Mesenchymal stem cell (in vitro differentiated cells and primary cell): ENCODE data around the gene SERGEF.
A peak's percentile ranks its signal among the peaks of the same experiment; 100 is the strongest.
"Not testable (repeated sequence)": the region's sequence is repeated elsewhere in the genome, so short reads cannot be mapped to it uniquely, and the experiment has no call there.

Experiments
- DNase-seq: peaks from one replicate; pipeline ENCODE4 v3.0.0-alpha.2; 2013
- H2AFZ ChIP-seq: one replicate; pipeline ENCODE4 v1.6.1; 2013; ENCODE audit warnings: low read depth, mild to moderate bottlenecking, control low read depth, inconsistent platforms, low read length, moderate library complexity
- H2AK5ac ChIP-seq: 2 replicates; pipeline ENCODE4 v1.6.1; 2013; ENCODE audit warnings: low read length, moderate library complexity, mild to moderate bottlenecking, inconsistent platforms; ENCODE audit not compliant: severe bottlenecking
- H2BK120ac ChIP-seq: one replicate; pipeline ENCODE4 v1.6.1; 2013; ENCODE audit warnings: low read depth, mild to moderate bottlenecking, inconsistent platforms, low read length, moderate library complexity
- H2BK12ac ChIP-seq, 2 experiments: one replicate each; pipeline ENCODE4 v1.6.1; 2013; ENCODE audit warnings: inconsistent platforms in 2 of 2, low read length in 2 of 2, mild to moderate bottlenecking in 2 of 2, moderate library complexity in 2 of 2, control low read depth in 1 of 2
- H2BK15ac ChIP-seq: one replicate; pipeline ENCODE4 v1.6.1; 2013; ENCODE audit warnings: mild to moderate bottlenecking, low read depth, inconsistent platforms; ENCODE audit not compliant: poor library complexity, severe bottlenecking
- H2BK5ac ChIP-seq: 2 replicates; pipeline ENCODE4 v1.6.1; 2013; ENCODE audit warnings: low read depth, mild to moderate bottlenecking, low read length, control low read depth, inconsistent platforms; ENCODE audit not compliant: poor library complexity, severe bottlenecking
- H3K14ac ChIP-seq, 2 experiments: one replicate each; pipeline ENCODE4 v1.6.1; 2013; ENCODE audit warnings: inconsistent platforms in 2 of 2, low read length in 2 of 2, control low read depth in 1 of 2, mild to moderate bottlenecking in 1 of 2, moderate library complexity in 1 of 2
- H3K18ac ChIP-seq, 2 experiments: one replicate each; pipeline ENCODE4 v1.6.1; 2013; ENCODE audit warnings: inconsistent platforms in 2 of 2, low read length in 2 of 2, control low read depth in 1 of 2, low read depth in 1 of 2, mild to moderate bottlenecking in 1 of 2
- H3K23ac ChIP-seq, 2 experiments: one replicate each; pipeline ENCODE4 v1.6.1; 2013; ENCODE audit warnings: inconsistent platforms in 2 of 2, low read length in 2 of 2, mild to moderate bottlenecking in 2 of 2, moderate library complexity in 2 of 2, control low read depth in 1 of 2
- H3K27ac ChIP-seq: 2 replicates; pipeline ENCODE4 v1.5.1; 2013; ENCODE audit warnings: mild to moderate bottlenecking, moderate library complexity, low read length, control low read depth, inconsistent platforms; ENCODE audit not compliant: poor library complexity, severe bottlenecking
- H3K27me3 ChIP-seq, 2 experiments: 2 replicates each; pipeline versions ENCODE4 v1.6.1 to v1.7.0; 2013; ENCODE audit warnings: low read length in 2 of 2, mild to moderate bottlenecking in 2 of 2, moderate library complexity in 2 of 2, control low read depth in 1 of 2, inconsistent platforms in 1 of 2; ENCODE audit not compliant: control insufficient read depth in 1 of 2, insufficient read depth in 1 of 2
- H3K36me3 ChIP-seq, 2 experiments: 2 replicates each; pipeline versions ENCODE4 v1.6.1 to v1.7.0; 2013; ENCODE audit warnings: low read length in 2 of 2, control low read depth in 1 of 2, inconsistent platforms in 1 of 2, low read depth in 1 of 2, mild to moderate bottlenecking in 1 of 2; ENCODE audit not compliant: insufficient read depth in 2 of 2, control insufficient read depth in 1 of 2
- H3K4ac ChIP-seq, 2 experiments: one replicate each; pipeline ENCODE4 v1.6.1; 2013; ENCODE audit warnings: inconsistent platforms in 2 of 2, low read length in 2 of 2, mild to moderate bottlenecking in 2 of 2, moderate library complexity in 2 of 2, control low read depth in 1 of 2, low read depth in 1 of 2
- H3K4me1 ChIP-seq: 2 replicates; pipeline ENCODE4 v1.6.1; 2013; ENCODE audit warnings: low read depth, low read length, control low read depth; ENCODE audit not compliant: control insufficient read depth, insufficient read depth
- H3K4me2 ChIP-seq: 2 replicates; pipeline ENCODE4 v1.6.1; 2013; ENCODE audit warnings: low read length, mild to moderate bottlenecking, inconsistent platforms; ENCODE audit not compliant: poor library complexity, severe bottlenecking
- H3K4me3 ChIP-seq, 2 experiments: 2 replicates each; pipeline versions ENCODE4 v1.5.1 to v1.7.0; 2013; ENCODE audit warnings: low read length in 2 of 2, mild to moderate bottlenecking in 2 of 2, control low read depth in 1 of 2, low read depth in 1 of 2; ENCODE audit not compliant: insufficient read depth in 1 of 2
- H3K79me1 ChIP-seq: replicated peaks from 2 replicates; pipeline ENCODE4 v1.6.1; 2013; ENCODE audit warnings: mild to moderate bottlenecking, control low read depth, low read length, inconsistent platforms; ENCODE audit not compliant: poor library complexity, severe bottlenecking
- H3K9ac ChIP-seq: 2 replicates; pipeline ENCODE4 v1.7.0; 2013; ENCODE audit warnings: mild to moderate bottlenecking, low read length, moderate library complexity
- H3K9me3 ChIP-seq: 2 replicates; pipeline ENCODE4 v1.7.0; 2013; ENCODE audit warnings: mild to moderate bottlenecking, low read length; ENCODE audit not compliant: control insufficient read depth
- H4K8ac ChIP-seq: one replicate; pipeline ENCODE4 v1.6.1; 2013; ENCODE audit warnings: inconsistent platforms, mild to moderate bottlenecking, low read length, moderate library complexity
- H4K91ac ChIP-seq: one replicate; pipeline ENCODE4 v1.6.1; 2013; ENCODE audit warnings: mild to moderate bottlenecking, low read length, inconsistent platforms
- WGBS: methylation state at CpG from one replicate; pipeline ENCODE4 v1.1.7; 2013; ENCODE audit warnings: mixed read lengths; 5-methylcytosine and 5-hydroxymethylcytosine counted together

SERGEF gene

DNA sequence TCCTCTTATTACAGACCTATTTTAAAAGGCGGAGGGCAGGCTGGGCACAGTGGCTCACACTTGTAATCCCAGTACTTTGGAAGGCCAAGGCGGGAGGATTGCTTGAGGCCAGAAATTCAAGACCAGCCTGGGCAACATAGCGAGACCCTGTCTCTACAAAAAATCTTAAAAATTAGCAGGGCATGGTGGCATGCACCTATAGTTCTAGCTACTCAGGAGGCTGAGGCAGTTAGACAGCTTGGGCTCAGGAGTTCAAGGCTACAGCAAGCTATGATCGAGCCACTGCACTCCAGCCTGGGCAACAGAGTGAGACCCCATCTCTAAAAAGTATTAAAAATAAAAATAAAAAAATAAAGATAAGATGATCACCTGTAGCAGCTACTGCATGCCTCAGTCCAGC lies 12.7 kb downstream of the SERGEF start:
- H3K9me3 ChIP-seq, H2BK5ac ChIP-seq, H3K23ac ChIP-seq, H3K27ac ChIP-seq, H2AFZ ChIP-seq, H2BK15ac ChIP-seq, H2BK12ac ChIP-seq, H3K9ac ChIP-seq, H4K91ac ChIP-seq, H3K4me2 ChIP-seq, H3K4ac ChIP-seq, H3K79me1 ChIP-seq, H2AK5ac ChIP-seq, H3K18ac ChIP-seq, H3K4me1 ChIP-seq, H3K27me3 ChIP-seq, H2BK120ac ChIP-seq, H3K14ac ChIP-seq, DNase-seq, H3K4me3 ChIP-seq, H4K8ac ChIP-seq: not testable (repeated sequence)
- peaks cover 3 to 56% of the 10 kb centered on the region in 2 experiments for H3K36me3 ChIP-seq
- 99% methylated on average over 3 of the region's 4 CpGs for WGBS

DNA sequence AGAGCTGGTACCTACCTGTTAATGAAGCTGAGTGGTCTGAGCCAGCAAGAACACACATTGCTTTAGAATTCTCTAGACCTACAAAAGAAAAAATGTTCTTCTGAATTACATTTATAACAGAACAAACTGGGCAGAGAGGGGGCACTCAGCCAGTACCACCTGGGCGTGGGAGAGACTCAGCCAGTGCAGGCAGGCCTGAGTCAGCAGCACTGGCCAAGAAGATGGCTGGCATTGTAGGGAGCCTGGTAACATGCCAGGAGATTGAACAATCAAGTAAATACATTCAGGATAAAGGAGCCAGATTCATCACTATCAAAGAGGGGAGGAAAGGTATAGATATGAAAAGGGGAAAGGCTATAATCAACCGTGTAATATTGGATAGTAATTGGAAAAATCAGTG lies 19.9 kb downstream of the SERGEF start:
- Histone ChIP-seq H4K8ac (no peak overlapping the region), H3K36me3 (peaks cover 0 to 22% of the 10 kb centered on the region in 2 experiments), H3K9me3 (no peaks in the 10 kb centered on the region), H3K27me3 (no peaks in the 10 kb centered on the region), H3K4me3 (no peak overlapping the region), H2AFZ (no peak overlapping the region), H4K91ac (no peak overlapping the region), H3K27ac (no peak overlapping the region), H3K23ac (no peak overlapping the region), H3K18ac (no peak overlapping the region), H3K79me1 (no peaks in the 10 kb centered on the region), H3K4ac (no peak overlapping the region), H3K9ac (no peak overlapping the region), H3K14ac (no peak overlapping the region), H2BK5ac (no peak overlapping the region), H2AK5ac (no peak overlapping the region), H3K4me2 (no peak overlapping the region), H2BK15ac (no peak overlapping the region), H3K4me1 (no peaks in the 10 kb centered on the region), H2BK120ac (no peak overlapping the region), H2BK12ac (no peak overlapping the region)
- DNase-seq: no peak
- WGBS: 89% methylated on average over 2 of the region's 2 CpGs

GRCh38 chr11:17991783-17992433 lies 20.9 kb downstream of the SERGEF start:
- no peaks in the 10 kb centered on the region for H3K4me1 ChIP-seq
- H2AFZ ChIP-seq: no peak overlapping the region
- H3K9ac ChIP-seq: no peak overlapping the region
- H4K91ac ChIP-seq: no peak overlapping the region
- no peak overlapping the region for H3K4me2 ChIP-seq
- no peak overlapping the region for H2BK15ac ChIP-seq
- H3K23ac ChIP-seq: no peak overlapping the region
- H3K14ac ChIP-seq: no peak overlapping the region
- H3K9me3 ChIP-seq: no peaks in the 10 kb centered on the region
- H2BK5ac ChIP-seq: no peak overlapping the region
- no peak overlapping the region for H2BK120ac ChIP-seq
- peak; percentile 65 for DNase-seq
- H3K4me3 ChIP-seq: no peak overlapping the region
- no peak overlapping the region for H3K18ac ChIP-seq
- H3K79me1 ChIP-seq: no peaks in the 10 kb centered on the region
- H3K27me3 ChIP-seq: no peaks in the 10 kb centered on the region
- H3K27ac ChIP-seq: no peak overlapping the region
- WGBS: 69% methylated on average over 4 of the region's 4 CpGs
- H3K4ac ChIP-seq: no peak overlapping the region
- H2AK5ac ChIP-seq: no peak overlapping the region
- H3K36me3 ChIP-seq: peaks cover 0 to 32% of the 10 kb centered on the region in 2 experiments
- H4K8ac ChIP-seq: no peak overlapping the region
- H2BK12ac ChIP-seq: no peak overlapping the region

DNA sequence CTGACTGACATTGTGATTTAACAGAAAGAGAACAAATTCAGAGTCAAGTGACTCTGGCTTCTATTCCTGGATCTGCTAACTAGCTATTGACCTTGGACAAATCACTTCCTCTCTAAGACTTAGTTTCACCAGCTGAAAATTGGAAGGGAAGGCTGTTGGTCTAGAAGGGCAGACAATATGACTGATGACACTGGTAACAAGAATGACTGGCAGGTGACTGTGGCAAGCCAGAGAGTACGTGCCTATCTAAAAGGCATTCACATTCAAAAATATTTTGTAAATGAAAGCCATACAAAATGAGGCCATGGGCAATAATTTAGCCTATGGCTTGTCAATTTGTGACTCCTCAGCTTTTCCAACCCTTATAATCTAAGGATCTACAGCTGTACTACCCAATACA lies 23.5 kb downstream of the SERGEF start:
- Histone ChIP-seq H2BK12ac (no peak overlapping the region), H2BK5ac (no peak overlapping the region), H3K27me3 (no peaks in the 10 kb centered on the region), H3K9ac (no peak overlapping the region), H3K4me3 (no peak overlapping the region), H3K18ac (no peak overlapping the region), H3K4me1 (no peaks in the 10 kb centered on the region), H4K91ac (no peak overlapping the region), H3K36me3 (peaks cover 0 to 16% of the 10 kb centered on the region in 2 experiments), H4K8ac (no peak overlapping the region), H2AFZ (no peak overlapping the region), H2BK120ac (no peak overlapping the region), H3K23ac (no peak overlapping the region), H2BK15ac (no peak overlapping the region), H3K4me2 (no peak overlapping the region), H3K14ac (no peak overlapping the region), H3K27ac (no peak overlapping the region), H3K4ac (no peak overlapping the region), H3K79me1 (no peaks in the 10 kb centered on the region), H2AK5ac (no peak overlapping the region), H3K9me3 (no peaks in the 10 kb centered on the region)
- 91% methylated on average over 1 of the region's 1 CpG for WGBS
- DNase-seq: no peak
